ENCODE measurements around the gene CGB3. TPM values are rescaled to one million over a fixed set of nuclear protein-coding genes. Genes with fewer than 3 reads are reported as not detected.
A peak's percentile ranks its signal among the peaks of the same experiment; 100 is the strongest.
"Not testable (repeated sequence)": the region's sequence is repeated elsewhere in the genome, so short reads cannot be mapped to it uniquely, and the experiment has no call there.

Gene CGB3
- total RNA-seq, 1 donor from 2014 or later = not detected

DNA sequence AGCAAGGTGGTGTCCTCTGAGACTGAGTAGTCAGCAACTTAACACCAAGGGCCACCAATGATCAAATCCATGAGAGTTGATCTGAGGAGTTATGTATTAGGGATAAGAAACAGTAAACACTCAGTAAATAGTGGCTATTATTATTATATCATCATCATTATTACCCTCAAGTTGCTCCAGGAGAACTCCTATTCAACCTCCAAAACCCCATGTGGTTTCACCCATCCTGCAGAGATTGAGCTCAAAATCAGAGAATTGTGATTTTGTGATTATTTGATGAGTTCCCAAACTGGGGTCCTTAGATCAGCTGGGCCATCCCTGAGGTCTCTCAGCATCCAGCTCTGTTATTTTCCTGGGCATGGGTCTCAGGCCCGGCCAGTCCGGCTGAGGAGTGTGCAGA is 36.9 kb upstream of the CGB3 start:
- Mint-ChIP-seq H3K9me3 (ENCODE audit: unreplicated experiment) (no peaks in the 10 kb centered on the region), H3K27ac (ENCODE audit: unreplicated experiment) (no peak overlapping the region), H3K4me1 (ENCODE audit: low read depth, unreplicated experiment) (peaks cover 3% of the 10 kb centered on the region), H3K4me3 (ENCODE audit: unreplicated experiment) (no peak overlapping the region), H3K36me3 (ENCODE audit: unreplicated experiment) (no peaks in the 10 kb centered on the region), H3K27me3 (ENCODE audit: unreplicated experiment) (peaks cover 13% of the 10 kb centered on the region)
- DNase-seq = no peak
- TF ChIP-seq, protein P1, sequence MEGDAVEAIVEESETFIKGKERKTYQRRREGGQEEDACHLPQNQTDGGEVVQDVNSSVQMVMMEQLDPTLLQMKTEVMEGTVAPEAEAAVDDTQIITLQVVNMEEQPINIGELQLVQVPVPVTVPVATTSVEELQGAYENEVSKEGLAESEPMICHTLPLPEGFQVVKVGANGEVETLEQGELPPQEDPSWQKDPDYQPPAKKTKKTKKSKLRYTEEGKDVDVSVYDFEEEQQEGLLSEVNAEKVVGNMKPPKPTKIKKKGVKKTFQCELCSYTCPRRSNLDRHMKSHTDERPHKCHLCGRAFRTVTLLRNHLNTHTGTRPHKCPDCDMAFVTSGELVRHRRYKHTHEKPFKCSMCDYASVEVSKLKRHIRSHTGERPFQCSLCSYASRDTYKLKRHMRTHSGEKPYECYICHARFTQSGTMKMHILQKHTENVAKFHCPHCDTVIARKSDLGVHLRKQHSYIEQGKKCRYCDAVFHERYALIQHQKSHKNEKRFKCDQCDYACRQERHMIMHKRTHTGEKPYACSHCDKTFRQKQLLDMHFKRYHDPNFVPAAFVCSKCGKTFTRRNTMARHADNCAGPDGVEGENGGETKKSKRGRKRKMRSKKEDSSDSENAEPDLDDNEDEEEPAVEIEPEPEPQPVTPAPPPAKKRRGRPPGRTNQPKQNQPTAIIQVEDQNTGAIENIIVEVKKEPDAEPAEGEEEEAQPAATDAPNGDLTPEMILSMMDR (IDR thresholded peaks at IDR 0.05; ENCODE audit: partially characterized antibody, unreplicated experiment) = no peak

DNA sequence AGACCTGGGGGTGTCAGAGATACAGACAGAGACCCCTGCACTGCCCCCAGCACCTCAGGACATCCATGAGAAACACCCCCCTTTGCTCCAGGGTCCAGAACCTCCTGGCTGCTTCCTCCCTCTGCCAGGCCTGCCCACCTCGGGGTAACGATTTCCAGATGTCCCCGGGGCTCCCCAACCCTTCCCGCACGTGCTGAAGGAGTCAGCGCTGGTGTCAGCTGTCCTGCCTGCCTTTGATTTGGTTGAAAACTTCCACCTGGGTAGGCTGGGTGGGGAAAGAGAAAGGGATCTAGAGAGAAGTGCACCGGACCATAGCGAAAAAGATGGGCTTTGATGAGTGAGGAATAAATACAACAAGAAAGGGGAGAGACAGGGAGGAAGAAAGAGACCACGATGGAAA is 34.9 kb upstream of the CGB3 start:
- Mint-ChIP-seq H3K27me3 (ENCODE audit: unreplicated experiment) (peaks cover 17% of the 10 kb centered on the region), H3K27ac (ENCODE audit: unreplicated experiment) (no peak overlapping the region), H3K4me1 (ENCODE audit: low read depth, unreplicated experiment) (no peaks in the 10 kb centered on the region), H3K9me3 (ENCODE audit: unreplicated experiment) (no peaks in the 10 kb centered on the region), H3K36me3 (ENCODE audit: unreplicated experiment) (no peaks in the 10 kb centered on the region), H3K4me3 (ENCODE audit: unreplicated experiment) (no peak overlapping the region)
- no peak for DNase-seq
- TF ChIP-seq, protein P1 (IDR thresholded peaks at IDR 0.05; ENCODE audit: partially characterized antibody, unreplicated experiment) = no peak

DNA sequence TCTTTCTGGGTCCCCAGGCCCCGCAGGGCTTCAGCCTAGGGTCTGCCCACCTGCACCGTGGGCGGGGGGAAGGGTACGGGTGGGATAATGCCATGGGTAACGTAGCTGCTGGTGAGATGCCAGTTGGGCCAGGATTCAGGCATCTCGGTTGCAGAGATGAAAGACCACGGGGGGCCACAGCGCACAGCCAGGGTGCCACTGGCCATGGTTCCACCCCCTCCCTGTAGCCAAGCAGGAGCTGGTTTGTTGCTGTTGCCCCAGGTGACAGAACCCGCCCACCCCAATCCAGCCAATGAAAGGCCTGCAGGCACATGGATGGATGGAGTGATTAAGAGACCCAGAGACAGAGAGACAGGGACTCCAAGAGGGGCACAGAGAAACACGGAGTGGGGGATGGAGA is 34.4 kb upstream of the CGB3 start:
- H3K36me3 Mint-ChIP-seq (ENCODE audit: unreplicated experiment) = no peaks in the 10 kb centered on the region
- no peak overlapping the region for H3K27ac Mint-ChIP-seq (ENCODE audit: unreplicated experiment)
- H3K4me3 Mint-ChIP-seq (ENCODE audit: unreplicated experiment) = no peak overlapping the region
- no peaks in the 10 kb centered on the region for H3K4me1 Mint-ChIP-seq (ENCODE audit: low read depth, unreplicated experiment)
- H3K9me3 Mint-ChIP-seq (ENCODE audit: unreplicated experiment) = no peaks in the 10 kb centered on the region
- no peak for DNase-seq
- TF ChIP-seq, protein P1 (IDR thresholded peaks at IDR 0.05; ENCODE audit: partially characterized antibody, unreplicated experiment) = no peak
- H3K27me3 Mint-ChIP-seq (ENCODE audit: unreplicated experiment) = peaks cover 17% of the 10 kb centered on the region

DNA sequence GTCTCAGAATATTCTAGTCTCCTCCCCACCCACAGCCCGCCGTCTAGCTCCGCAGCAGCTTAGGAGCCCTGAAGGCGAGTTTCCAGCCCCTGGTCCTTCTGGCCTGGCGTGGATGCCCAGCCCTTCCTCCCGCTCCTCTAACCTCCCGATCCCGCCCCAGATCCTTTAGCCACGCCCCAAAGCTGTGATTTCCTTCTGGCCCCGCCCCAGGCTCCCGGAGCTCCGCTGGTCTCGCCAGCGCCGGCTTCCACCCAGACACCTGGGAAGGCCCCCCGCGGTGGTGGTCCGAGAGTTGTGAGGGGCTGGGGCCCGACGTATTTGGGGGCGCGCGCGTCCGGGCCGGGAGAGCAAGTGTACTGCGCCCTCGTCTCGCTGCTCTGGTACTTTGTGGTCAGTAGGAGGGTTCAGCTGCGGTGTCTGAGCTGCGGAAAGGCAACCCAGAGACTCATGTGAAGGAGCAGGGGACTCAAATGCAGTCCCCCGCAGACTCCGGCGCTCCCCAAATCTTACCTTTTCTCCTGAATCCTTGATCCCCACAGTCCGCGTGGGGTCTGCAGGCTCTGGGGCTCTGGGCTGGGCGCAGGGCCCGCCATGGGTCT is 33.6 kb upstream of the CGB3 start, which contains the start of gene CGB7:
Gene CGB7 (minus strand): TSS at position 114 of the 599 bp plus-strand sequence. CDS start 2,374 bp downstream, outside the sequence.
- TF ChIP-seq, protein P1 (IDR thresholded peaks at IDR 0.05; ENCODE audit: partially characterized antibody, unreplicated experiment) = no peak
- H3K9me3 Mint-ChIP-seq (ENCODE audit: unreplicated experiment) = no peaks in the 10 kb centered on the region
- peak; percentile 81 for DNase-seq
- H3K4me1 Mint-ChIP-seq (ENCODE audit: low read depth, unreplicated experiment) = no peaks in the 10 kb centered on the region
- H3K27me3 Mint-ChIP-seq (ENCODE audit: unreplicated experiment) = peaks cover 17% of the 10 kb centered on the region
- no peaks in the 10 kb centered on the region for H3K36me3 Mint-ChIP-seq (ENCODE audit: unreplicated experiment)
- no peak within 1 kb of the TSS for H3K27ac Mint-ChIP-seq (ENCODE audit: unreplicated experiment)
- peak within 1 kb of the TSS; percentile 74 for H3K4me3 Mint-ChIP-seq (ENCODE audit: unreplicated experiment)

DNA sequence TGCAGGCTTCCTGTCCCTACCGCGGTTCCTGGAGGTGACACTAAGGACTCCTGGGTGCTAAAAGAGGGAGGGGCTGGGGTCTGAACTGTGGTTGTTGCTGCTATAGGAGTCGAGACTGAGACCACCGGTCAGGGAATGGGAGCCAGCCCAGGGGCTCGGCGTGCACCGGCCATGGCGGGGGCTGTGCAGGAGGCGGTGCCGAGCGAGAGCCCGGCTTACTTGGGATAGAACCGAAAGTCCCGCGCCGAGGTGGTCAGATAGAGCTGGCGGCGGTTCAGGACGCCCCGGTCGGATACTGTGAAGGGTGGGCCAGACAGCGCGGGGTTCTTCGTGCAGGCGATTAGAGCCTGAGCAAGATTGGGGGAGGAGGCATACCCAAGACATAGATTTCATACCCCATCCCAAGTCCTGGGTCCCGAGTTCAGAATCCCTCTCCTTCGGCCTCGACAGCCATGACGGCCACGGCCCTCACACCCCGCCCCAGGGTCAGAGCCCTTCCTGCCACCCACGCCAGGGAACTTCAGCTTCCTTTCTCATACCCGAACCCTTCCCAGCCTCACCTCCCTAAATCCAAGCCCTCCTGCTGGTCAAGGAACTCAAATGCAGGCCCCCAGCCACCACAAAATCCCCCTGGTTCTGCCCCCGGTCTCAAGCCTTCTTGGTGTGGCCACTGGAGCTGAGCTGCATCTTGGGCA is 32.9 kb upstream of the CGB3 start:
- not testable (repeated sequence) for H3K9me3 Mint-ChIP-seq (ENCODE audit: unreplicated experiment); DNase-seq; H3K36me3 Mint-ChIP-seq (ENCODE audit: unreplicated experiment); H3K4me1 Mint-ChIP-seq (ENCODE audit: low read depth, unreplicated experiment); H3K27ac Mint-ChIP-seq (ENCODE audit: unreplicated experiment)
- peaks cover 17% of the 10 kb centered on the region for H3K27me3 Mint-ChIP-seq (ENCODE audit: unreplicated experiment)
- peak overlapping the region; percentile 73 for H3K4me3 Mint-ChIP-seq (ENCODE audit: unreplicated experiment)

All from glutamatergic neuron (in vitro differentiated cells).